ENCODE data around the gene MXD4.
A peak's percentile ranks its signal among the peaks of the same experiment; 100 is the strongest.

The MXD4 gene

GRCh38 chr4:2245057-2245786 is 16.7 kb downstream of the MXD4 start:
- TF ChIP-seq REST (IDR thresholded peaks at IDR 0.05; ENCODE audit: low read depth) (no peak), CEBPB (IDR thresholded peaks at IDR 0.05) (no peak), TAF1 (IDR thresholded peaks at IDR 0.05; ENCODE audit: low read depth) (no peak), TEAD4 (IDR thresholded peaks at IDR 0.05) (no peak), RAD21 (IDR thresholded peaks at IDR 0.05; ENCODE audit: low read depth) (no peak), TCF12 (IDR thresholded peaks at IDR 0.05; ENCODE audit: low read depth) (no peak), USF1 (IDR thresholded peaks at IDR 0.05) (no peak), EGR1 (IDR thresholded peaks at IDR 0.05) (no peak), YY1 (IDR thresholded peaks at IDR 0.05; ENCODE audit: low read depth) (no peak), CREB1 (IDR thresholded peaks at IDR 0.05; ENCODE audit: low read depth) (no peak), NFIC (IDR thresholded peaks at IDR 0.05) (no peak), FOXM1 (IDR thresholded peaks at IDR 0.05; ENCODE audit: borderline replicate concordance, low read depth) (no peak), ZBTB7A (IDR thresholded peaks at IDR 0.05; ENCODE audit: low read depth) (no peak), MAX (IDR thresholded peaks at IDR 0.05) (no peak), EP300 (IDR thresholded peaks at IDR 0.05; ENCODE audit: borderline replicate concordance) (no peak)

GRCh38 chr4:2243681-2244380 is 18.1 kb downstream of the MXD4 start:
- TF ChIP-seq FOXM1 (IDR thresholded peaks at IDR 0.05; ENCODE audit: borderline replicate concordance, low read depth) (no peak), EP300 (IDR thresholded peaks at IDR 0.05; ENCODE audit: borderline replicate concordance) (no peak), YY1 (IDR thresholded peaks at IDR 0.05; ENCODE audit: low read depth) (no peak), RAD21 (IDR thresholded peaks at IDR 0.05; ENCODE audit: low read depth) (peak; percentile 32; the same call in 1 of the 2 replicates), CREB1 (IDR thresholded peaks at IDR 0.05; ENCODE audit: low read depth) (no peak)

GRCh38 chr4:2241410-2242353 is 20.2 kb downstream of the MXD4 start, which contains the start of the genes HAUS3 and POLN:
Gene HAUS3 (minus strand): TSS chr4:2242121. CDS start chr4:2240946, 1,175 bp downstream.
Gene POLN (minus strand): TSS chr4:2242121. CDS start chr4:2229231, 12,890 bp downstream.
- no peak for TF ChIP-seq FOXM1 (IDR thresholded peaks at IDR 0.05; ENCODE audit: borderline replicate concordance, low read depth)
- no peak for TF ChIP-seq CREB1 (IDR thresholded peaks at IDR 0.05; ENCODE audit: low read depth)
- TF ChIP-seq TAF1 (IDR thresholded peaks at IDR 0.05; ENCODE audit: low read depth): peak; percentile 81
- TF ChIP-seq MAX (IDR thresholded peaks at IDR 0.05): peak; percentile 79
- TF ChIP-seq TCF12 (IDR thresholded peaks at IDR 0.05; ENCODE audit: low read depth): peak; percentile 15; the same call in 1 of the 2 replicates
- TF ChIP-seq ZBTB7A (IDR thresholded peaks at IDR 0.05; ENCODE audit: low read depth): peak; percentile 63; the same call in 1 of the 2 replicates
- TF ChIP-seq USF1 (IDR thresholded peaks at IDR 0.05): no peak

- TF ChIP-seq CEBPB (IDR thresholded peaks at IDR 0.05) (no peak), REST (IDR thresholded peaks at IDR 0.05; ENCODE audit: low read depth) (no peak), EGR1 (IDR thresholded peaks at IDR 0.05) (no peak), RAD21 (IDR thresholded peaks at IDR 0.05; ENCODE audit: low read depth) (no peak), YY1 (IDR thresholded peaks at IDR 0.05; ENCODE audit: low read depth) (no peak), MAX (IDR thresholded peaks at IDR 0.05) (no peak), EP300 (IDR thresholded peaks at IDR 0.05; ENCODE audit: borderline replicate concordance) (no peak), USF1 (IDR thresholded peaks at IDR 0.05) (no peak), FOXM1 (IDR thresholded peaks at IDR 0.05; ENCODE audit: borderline replicate concordance, low read depth) (no peak)
Measured at GRCh38 chr4:2241003-2241402, 20.9 kb downstream of the MXD4 start.

All from Ishikawa (cell line).